ENCODE results near the gene SNX9.
"Not testable (repeated sequence)": the region's sequence is repeated elsewhere in the genome, so short reads cannot be mapped to it uniquely, and the experiment has no call there.

The SNX9 gene

GRCh38 chr6:157950899-157951298 is 127.9 kb downstream of the SNX9 start:
- not testable (repeated sequence) for DNase-seq (ENCODE audit: low read depth in 2 of 2, low spot score in 1 of 2)

- DNase-seq (ENCODE audit: low read depth in 2 of 2, low spot score in 1 of 2): no peak
Observed at GRCh38 chr6:157951828-157952227, 128.8 kb downstream of the SNX9 start.

GRCh38 chr6:157952861-157953351 is 129.9 kb downstream of the SNX9 start:
- no peak for DNase-seq (ENCODE audit: low read depth in 2 of 2, low spot score in 1 of 2)

DNA sequence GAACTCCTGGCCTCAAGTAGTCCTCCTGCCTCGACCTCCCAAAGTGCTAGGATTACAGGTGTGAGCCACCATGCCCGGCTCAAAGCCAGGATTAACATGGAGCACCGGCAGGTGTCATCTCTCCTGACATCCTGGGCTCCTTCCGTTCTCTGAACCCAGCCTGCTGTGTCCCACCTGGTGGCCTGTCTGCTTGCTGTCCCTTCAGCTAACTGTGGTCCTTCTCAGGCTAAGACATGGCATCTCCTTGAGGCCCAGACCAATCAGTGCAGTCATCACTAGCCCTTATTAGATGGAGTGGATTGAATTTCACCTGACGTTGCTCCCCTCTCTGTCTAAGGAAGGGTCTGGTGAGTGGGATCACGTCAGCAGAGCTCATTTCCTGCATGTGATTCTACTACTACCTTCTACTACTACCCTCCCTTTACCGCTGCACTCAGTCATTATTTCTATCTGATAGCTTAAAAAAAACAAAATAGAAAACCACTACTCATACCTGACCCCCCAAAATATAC is 130.6 kb downstream of the SNX9 start:
- DNase-seq (ENCODE audit: low read depth in 2 of 2, low spot score in 1 of 2): no peak

DNA sequence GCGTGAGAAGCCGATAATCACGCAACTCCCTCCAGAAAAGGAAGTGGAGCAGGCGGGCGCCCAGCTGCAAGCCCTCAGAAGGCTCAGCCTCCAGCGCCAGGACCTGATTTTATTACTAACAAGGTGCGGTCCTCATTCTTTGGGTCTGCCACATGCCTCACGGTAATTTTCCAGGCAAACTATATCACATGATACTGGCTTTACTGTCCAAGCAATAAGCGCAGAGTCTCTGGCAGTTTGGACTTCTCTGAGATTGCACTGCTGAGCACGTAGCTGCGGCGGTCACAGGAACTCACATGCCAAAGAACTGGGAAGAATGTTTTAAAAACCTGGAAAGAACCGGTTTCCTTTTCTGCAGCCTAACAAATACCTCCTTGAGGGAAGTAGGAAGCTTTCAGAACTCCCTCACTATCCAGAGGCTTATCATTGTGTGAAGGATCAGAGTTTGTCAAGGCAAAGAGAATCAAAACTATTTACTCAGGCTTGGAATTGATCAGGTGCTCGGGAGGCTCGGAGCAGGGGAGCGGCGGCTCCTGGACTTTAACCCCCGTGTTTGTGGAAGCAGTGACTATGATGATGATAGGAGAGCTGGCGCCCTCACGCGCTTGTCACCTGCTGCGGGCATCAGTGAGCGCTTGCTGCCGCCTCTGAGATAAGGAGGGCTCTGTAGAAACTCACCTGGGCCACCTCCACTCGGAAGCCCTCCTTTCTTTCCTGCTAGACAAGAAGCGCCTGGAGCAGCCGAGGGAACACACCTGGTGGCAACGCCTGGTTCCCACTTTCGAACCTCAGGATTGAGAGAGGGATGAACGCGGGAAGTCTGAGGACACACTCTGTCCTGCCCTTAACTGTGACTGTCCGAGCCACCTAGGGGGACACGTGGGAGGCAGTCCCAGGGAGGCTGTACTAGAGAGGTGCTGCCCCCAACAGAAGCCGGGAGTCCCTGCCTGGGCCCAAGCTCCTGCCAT is 131.4 kb downstream of the SNX9 start:
- no peak for DNase-seq (ENCODE audit: low read depth in 2 of 2, low spot score in 1 of 2)

GRCh38 chr6:157955675-157956074 is 132.6 kb downstream of the SNX9 start:
- no peak for DNase-seq (ENCODE audit: low read depth in 2 of 2, low spot score in 1 of 2)

DNA sequence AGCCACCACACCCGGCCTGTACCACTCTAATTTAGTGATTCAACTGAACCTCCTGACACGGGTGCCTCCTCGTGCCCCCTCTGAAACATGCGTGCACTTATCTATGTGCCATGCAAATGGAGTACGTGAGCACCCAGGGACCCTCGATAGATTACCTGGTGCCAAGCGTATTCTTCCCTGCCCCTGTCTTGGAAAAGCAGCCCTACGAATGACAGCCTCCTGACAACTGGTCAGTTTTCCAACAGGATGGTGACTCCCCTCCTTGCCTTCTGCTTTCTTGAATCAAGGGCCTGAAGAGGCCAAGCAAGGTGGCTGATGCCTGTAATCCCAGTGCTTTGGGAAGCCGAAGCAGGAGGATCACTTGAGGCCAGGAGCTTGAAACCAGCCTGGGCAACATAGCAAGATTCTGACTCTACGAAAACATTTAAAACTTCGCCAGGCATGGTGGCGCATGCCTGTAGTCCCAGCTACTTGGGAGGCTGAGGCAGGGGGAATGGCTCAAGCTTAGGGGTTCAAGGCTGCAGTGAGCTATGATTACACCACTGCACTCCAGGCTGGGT is 133.2 kb downstream of the SNX9 start:
- no peak for DNase-seq (ENCODE audit: low read depth in 2 of 2, low spot score in 1 of 2)

DNA sequence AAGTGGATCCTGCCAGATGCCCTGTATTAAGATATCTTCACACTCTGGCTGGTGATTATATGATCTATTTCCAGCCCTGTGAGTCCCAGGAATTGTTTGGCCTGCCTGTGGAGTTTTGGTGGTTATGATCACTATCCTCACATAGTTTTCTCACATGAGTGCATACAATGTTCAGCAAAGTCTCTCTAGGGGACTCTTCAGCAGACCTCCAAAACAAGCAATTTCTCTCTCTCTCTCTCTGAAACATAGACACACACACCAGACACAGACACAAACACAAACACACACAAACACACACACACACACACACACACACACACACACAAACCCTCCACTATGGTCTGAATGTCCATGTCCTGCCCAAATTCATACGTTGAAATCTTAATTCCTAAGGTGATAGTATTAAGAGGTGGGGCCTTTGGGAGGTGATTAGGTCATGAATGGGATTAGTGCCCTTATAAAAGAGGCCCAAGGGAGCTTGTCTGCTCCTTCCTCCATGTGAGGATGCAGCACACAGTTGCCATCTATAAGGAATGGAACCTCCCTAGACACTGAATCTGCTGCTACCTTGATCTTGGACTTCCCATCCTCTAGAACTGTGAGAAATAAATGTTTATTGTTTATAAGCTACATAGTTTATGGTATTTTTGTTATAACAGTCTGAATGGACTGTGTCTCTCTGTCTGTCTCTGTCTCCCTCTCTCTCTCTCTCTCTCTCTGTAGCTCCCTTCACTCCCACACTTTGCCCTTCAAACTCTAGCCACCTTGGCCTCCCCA is 136.6 kb downstream of the SNX9 start:
- no peak for DNase-seq (ENCODE audit: low read depth in 2 of 2, low spot score in 1 of 2)

DNA sequence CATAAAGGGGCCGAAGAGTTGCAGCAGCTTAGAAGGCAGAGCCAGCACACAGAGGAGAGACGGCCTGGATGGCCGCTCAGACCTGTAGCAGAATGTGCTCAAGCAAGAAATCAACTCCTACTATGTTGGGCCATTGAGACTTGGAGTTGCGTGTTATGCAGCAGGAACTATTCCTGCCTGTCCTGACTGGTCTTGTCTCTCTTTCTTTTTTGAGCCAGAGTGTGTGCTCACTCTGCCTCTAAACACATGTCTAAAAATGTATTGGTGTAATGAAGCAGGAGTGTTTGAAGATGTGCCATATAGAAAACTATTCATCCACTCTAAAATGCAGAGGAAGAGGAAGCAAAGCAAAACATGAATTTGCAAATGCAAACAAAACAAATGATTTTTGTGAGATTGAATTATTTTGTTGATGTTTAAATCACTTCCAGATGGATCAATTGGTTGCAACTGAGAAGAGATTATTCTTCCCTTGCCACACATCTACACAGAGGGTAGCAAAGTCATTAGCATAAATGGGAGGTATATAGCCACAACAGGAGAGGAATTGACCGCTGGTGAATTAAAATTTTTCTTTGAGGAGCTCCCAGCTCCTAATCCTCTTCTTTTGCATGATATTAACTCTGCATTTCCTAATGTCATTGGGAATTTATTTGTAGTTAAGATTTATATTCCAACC is 138.2 kb downstream of the SNX9 start:
- no peak for DNase-seq (ENCODE audit: low read depth in 2 of 2, low spot score in 1 of 2)

DNA sequence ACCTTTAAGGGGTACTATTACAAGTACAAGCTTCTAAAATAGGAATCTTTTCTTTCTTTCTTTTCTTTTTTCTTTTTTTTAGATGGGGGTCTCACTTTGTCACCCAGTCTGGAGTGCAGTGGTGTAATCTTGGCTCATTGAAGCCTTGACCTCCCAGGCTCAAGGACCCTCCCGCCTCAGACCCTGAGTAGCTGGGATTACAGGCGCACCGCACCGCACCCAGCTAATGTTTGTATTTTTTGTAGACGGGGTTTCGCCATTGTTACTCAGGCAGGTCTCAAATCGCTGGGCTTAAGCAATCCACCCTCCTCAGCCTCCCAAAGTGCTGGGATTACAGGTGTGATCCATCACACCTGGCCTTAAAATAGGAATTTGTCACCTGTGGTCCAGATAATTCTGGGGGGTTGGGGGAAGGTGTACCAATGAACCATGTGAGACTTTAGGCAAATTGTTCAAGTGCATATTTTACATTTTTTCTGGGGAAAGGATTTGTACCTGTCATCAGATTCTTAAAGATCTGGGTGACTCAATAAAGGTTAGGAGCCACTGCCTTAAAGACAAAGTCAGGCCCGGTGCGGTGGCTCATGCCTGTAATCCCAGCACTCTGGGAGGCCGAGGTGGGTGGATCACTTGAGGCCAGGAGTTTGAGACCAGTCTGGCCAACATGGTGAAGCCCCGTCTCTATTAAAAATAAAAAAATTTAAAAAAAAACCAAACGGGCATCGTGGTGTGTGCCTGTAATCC is 139.0 kb downstream of the SNX9 start:
- no peak for DNase-seq (ENCODE audit: low read depth in 2 of 2, low spot score in 1 of 2)

DNA sequence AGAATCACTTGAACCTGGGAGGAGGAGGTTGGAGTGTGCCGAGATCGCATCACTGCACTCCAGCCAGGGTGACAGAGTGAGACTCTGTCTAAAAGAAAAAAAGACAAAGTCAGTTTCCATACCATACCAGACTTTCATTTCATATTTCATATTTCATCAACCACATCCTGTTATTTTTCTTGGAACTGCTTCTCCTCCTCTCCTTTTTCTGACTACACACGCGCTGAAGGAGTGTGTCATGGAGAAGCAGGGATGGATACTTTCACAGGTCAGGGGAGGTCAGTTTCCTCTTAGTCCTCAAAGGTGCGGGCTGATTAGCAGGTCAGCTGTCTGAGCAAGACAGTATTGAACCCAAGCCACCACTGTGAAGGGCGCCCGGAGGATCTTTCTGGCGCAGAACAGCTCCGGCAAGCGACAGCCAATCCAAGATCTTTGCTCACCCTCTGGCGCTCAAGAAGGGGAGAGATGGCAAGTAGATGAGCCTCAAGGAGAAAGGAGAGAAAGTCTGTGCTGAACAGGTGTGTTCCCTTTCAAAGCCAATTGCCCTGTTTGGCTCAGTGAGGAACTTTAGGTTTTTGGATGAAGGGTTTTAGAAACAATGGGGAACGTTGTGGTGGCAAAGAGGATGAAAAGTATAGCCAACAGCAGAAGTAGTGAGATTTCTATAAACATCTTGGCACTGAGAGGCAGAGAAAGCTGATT is 139.7 kb downstream of the SNX9 start:
- no peak for DNase-seq (ENCODE audit: low read depth in 2 of 2, low spot score in 1 of 2)

DNA sequence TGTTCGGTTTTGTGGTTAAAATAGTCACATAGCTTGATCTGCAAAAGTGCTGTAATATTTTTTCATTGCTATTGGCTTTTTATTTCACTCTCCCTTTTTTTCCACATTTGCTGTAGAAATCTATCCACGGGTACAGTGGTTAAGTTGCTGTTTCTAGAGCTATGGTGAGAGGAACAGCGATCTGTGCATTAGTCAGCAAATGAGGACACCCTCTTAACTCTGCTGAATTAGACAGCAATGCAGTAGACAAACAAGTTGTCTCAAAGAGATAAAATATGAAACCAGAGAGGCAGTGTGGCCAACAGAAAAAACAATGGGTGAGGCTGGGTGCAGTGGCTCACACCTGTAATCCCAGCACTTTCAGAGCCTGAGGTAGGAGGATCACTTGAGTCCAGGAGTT is 141.1 kb downstream of the SNX9 start:
- no peak for DNase-seq (ENCODE audit: low read depth in 2 of 2, low spot score in 1 of 2)

GRCh38 chr6:157965387-157965786 is 142.3 kb downstream of the SNX9 start:
- DNase-seq (ENCODE audit: low read depth in 2 of 2, low spot score in 1 of 2): no peak

DNA sequence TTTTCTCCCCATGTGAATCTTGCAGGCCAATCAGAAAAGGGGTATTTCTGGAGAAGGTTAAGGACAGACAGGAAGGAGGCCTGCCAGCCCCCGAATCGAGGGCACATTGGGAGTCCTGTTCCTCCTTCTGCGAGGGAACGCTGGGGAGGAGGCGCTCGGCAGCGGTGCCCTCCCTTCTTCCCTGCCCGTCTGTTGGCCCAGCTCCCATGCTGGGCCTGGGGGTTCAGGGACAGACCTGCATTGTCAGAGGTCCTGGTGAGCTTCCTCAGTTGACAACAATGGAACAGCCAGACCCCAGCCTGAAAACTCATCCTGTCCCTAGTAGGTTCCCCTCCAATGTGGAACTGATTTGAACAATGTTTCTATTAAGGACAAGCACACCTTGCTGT is 143.5 kb downstream of the SNX9 start:
- DNase-seq (ENCODE audit: low read depth in 2 of 2, low spot score in 1 of 2): no peak

GRCh38 chr6:157967020-157967419 is 144.0 kb downstream of the SNX9 start:
- no peak for DNase-seq (ENCODE audit: low read depth in 2 of 2, low spot score in 1 of 2)

GRCh38 chr6:157967486-157967885 is 144.4 kb downstream of the SNX9 start:
- no peak for DNase-seq (ENCODE audit: low read depth in 2 of 2, low spot score in 1 of 2)

- DNase-seq (ENCODE audit: low read depth in 2 of 2, low spot score in 1 of 2): not testable (repeated sequence)
Observed at GRCh38 chr6:157972177-157972576, 149.1 kb downstream of the SNX9 start.

GRCh38 chr6:157974341-157974894 is 151.4 kb downstream of the SNX9 start:
- no peak for DNase-seq (ENCODE audit: low read depth in 2 of 2, low spot score in 1 of 2)

DNA sequence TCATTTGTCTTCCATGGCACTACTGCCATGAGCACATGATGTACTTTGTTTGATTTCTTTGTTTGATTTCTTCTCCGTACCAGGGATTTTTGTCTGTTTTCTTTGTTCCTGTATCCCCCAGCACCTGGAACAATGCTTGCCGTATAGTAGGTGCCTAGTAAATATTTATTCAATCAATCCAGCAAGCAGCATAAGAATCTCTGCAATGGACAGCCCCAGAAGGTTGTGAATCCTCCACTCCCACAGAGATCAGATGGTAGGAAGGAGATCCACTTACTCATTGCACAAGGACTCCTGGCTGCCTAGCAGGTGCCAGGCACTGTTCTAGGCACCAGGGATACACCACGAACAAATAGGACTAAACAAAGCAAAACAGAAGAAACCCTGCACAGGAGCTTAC is 151.9 kb downstream of the SNX9 start:
- no peak for DNase-seq (ENCODE audit: low read depth in 2 of 2, low spot score in 1 of 2)

Measured in stimulated activated CD8-positive, alpha-beta memory T cell treated with anti-CD3 and anti-CD28 coated beads, Interleukin-4, amount 100 ng/mL, for 4 hours (primary cell).